Fibroblast of lung (primary cell): ENCODE results near the gene SRD5A2. TPM values are rescaled to one million over a fixed set of nuclear protein-coding genes. Genes with fewer than 3 reads are reported as not detected.
A peak's percentile ranks its signal among the peaks of the same experiment; 100 is the strongest.

Source experiments
- DNase-seq, 2 donors: peaks; one replicate each; pipeline versions ENCODE4 v3.0.0 to v3.0.0-alpha.2; 2010; ENCODE audit warnings: low read depth in 2 of 2
- H2AFZ ChIP-seq: 2 replicates; pipeline ENCODE4 v1.5.1; 2012; ENCODE audit warnings: low read length, control low read depth, inconsistent platforms
- H3K27ac ChIP-seq: 2 replicates; pipeline ENCODE4 v1.5.1; 2011; ENCODE audit warnings: low read length, control low read depth; ENCODE audit not compliant: insufficient read depth
- H3K27me3 ChIP-seq: 2 replicates; pipeline ENCODE4 v1.5.1; 2011; ENCODE audit warnings: mild to moderate bottlenecking, low read length; ENCODE audit not compliant: control insufficient read depth, insufficient read depth
- H3K36me3 ChIP-seq: 2 replicates; pipeline ENCODE4 v1.5.1; 2011; ENCODE audit warnings: low read length; ENCODE audit not compliant: control insufficient read depth, insufficient read depth
- H3K4me1 ChIP-seq: 2 replicates; pipeline ENCODE4 v1.5.1; 2011; ENCODE audit warnings: low read length; ENCODE audit not compliant: control insufficient read depth, insufficient read depth; ENCODE audit errors: extremely low read depth
- H3K4me2 ChIP-seq: 2 replicates; pipeline ENCODE4 v1.5.1; 2011; ENCODE audit warnings: low read length, control low read depth; ENCODE audit not compliant: insufficient read depth; ENCODE audit errors: extremely low read depth
- H3K4me3 ChIP-seq, 4 experiments: fragments of 200-600 bp in 1 of 4; sonication (generic) in 1 of 4; replicated peaks in 1 of 4; 2 replicates each; pipeline ENCODE4 v1.5.1; 2011 to 2016; ENCODE audit warnings: low read length in 4 of 4, low read depth in 3 of 4, mild to moderate bottlenecking in 3 of 4, control low read depth in 2 of 4, inconsistent platforms in 1 of 4, mixed read lengths in 1 of 4; ENCODE audit not compliant: insufficient read depth in 1 of 4; ENCODE audit errors: control extremely low read depth in 1 of 4
- H3K79me2 ChIP-seq: 2 replicates; pipeline ENCODE4 v1.5.1; 2012; ENCODE audit warnings: mild to moderate bottlenecking, low read length, inconsistent platforms; ENCODE audit not compliant: control insufficient read depth, insufficient read depth
- H3K9ac ChIP-seq: 2 replicates; pipeline ENCODE4 v1.5.1; 2011; ENCODE audit warnings: mild to moderate bottlenecking, low read length, control low read depth; ENCODE audit not compliant: insufficient read depth
- H3K9me3 ChIP-seq: 2 replicates; pipeline ENCODE4 v1.5.1; 2012; ENCODE audit warnings: low read depth, low read length; ENCODE audit not compliant: control insufficient read depth, insufficient read depth
- H4K20me1 ChIP-seq: 2 replicates; pipeline ENCODE4 v1.5.1; 2011; ENCODE audit warnings: low read length; ENCODE audit not compliant: control insufficient read depth, insufficient read depth; ENCODE audit errors: extremely low read depth
- EZH2 ChIP-seq: IDR thresholded peaks from 2 replicates; pipeline ENCODE4 v1.5.1; 2012; ENCODE audit warnings: low read length, control low read depth, mild to moderate bottlenecking; ENCODE audit errors: missing control alignments
- polyA plus RNA-seq, 2 donors: library from polyadenylated mRNA; depleted of rRNA in 1 of 2; stranded (reverse) in 1 of 2; unstranded in 1 of 2; fragments of >200 nt; gene quantifications; 2 replicates each; pipeline ENCODE4 v1.2.1, GENCODE V29; 2011 to 2012; ENCODE audit warnings: missing spikeins in 1 of 2
- total RNA-seq: library from RNA; depleted of rRNA; stranded (reverse); fragments of >200 nt; gene quantifications from 2 replicates; pipeline ENCODE4 v1.2.1, GENCODE V29; 2014
- TF ChIP-seq, protein P1 (sequence below), 2 donors: IDR thresholded peaks in 1 of 2; conservative IDR thresholded peaks in 1 of 2; 1 replicate in 1 of 2; 2 replicates in 1 of 2; pipeline ENCODE4 v1.5.1; 2011 to 2012; ENCODE audit warnings: low read length in 2 of 2, control low read depth in 1 of 2, inconsistent platforms in 1 of 2, low read depth in 1 of 2, mild to moderate bottlenecking in 1 of 2

SRD5A2 gene
- total and polyA plus RNA-seq, 2 donors (not counting 1 experiment from before 2014, with no cell fraction given) = not detected

DNA sequence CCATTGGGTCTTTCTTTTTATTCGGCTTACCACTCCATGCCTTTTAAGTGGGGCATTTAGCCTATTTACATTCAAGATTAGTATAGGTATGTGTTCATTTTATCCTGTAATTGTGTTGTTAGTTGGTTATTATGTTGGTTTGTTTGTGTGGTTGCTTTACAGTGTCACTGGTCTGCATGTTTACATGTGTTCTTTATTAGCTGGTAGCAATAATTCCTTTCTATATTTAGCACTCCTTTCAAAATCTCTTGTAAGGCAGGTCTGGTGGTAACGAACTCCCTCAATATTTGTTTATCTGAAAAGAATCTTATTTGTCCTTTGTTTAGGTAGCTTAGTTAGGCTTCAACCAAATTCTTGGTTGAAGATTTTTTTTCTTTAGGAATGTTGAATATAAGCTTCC, 97.5 kb downstream of the SRD5A2 start:
- H3K27ac ChIP-seq = no peak overlapping the region
- no peaks in the 10 kb centered on the region for H3K4me1 ChIP-seq
- no peak overlapping the region for H2AFZ ChIP-seq
- H3K9ac ChIP-seq = no peak overlapping the region
- no peaks in the 10 kb centered on the region for H3K27me3 ChIP-seq
- no peak overlapping the region for H3K4me2 ChIP-seq
- no peaks in the 10 kb centered on the region for H4K20me1 ChIP-seq
- H3K36me3 ChIP-seq = no peaks in the 10 kb centered on the region
- TF ChIP-seq EZH2 = no peak
- TF ChIP-seq, protein P1, sequence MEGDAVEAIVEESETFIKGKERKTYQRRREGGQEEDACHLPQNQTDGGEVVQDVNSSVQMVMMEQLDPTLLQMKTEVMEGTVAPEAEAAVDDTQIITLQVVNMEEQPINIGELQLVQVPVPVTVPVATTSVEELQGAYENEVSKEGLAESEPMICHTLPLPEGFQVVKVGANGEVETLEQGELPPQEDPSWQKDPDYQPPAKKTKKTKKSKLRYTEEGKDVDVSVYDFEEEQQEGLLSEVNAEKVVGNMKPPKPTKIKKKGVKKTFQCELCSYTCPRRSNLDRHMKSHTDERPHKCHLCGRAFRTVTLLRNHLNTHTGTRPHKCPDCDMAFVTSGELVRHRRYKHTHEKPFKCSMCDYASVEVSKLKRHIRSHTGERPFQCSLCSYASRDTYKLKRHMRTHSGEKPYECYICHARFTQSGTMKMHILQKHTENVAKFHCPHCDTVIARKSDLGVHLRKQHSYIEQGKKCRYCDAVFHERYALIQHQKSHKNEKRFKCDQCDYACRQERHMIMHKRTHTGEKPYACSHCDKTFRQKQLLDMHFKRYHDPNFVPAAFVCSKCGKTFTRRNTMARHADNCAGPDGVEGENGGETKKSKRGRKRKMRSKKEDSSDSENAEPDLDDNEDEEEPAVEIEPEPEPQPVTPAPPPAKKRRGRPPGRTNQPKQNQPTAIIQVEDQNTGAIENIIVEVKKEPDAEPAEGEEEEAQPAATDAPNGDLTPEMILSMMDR (conservative IDR thresholded peaks at IDR 0.05 in 1 of 2, IDR thresholded peaks at IDR 0.05 in 1 of 2; ENCODE audit: low read depth in 1 of 2, low read length in 2 of 2) = no peak
- no peaks in the 10 kb centered on the region for H3K79me2 ChIP-seq
- no peak for DNase-seq
- no peaks in the 10 kb centered on the region for H3K9me3 ChIP-seq
- no peak overlapping the region for H3K4me3 ChIP-seq

DNA sequence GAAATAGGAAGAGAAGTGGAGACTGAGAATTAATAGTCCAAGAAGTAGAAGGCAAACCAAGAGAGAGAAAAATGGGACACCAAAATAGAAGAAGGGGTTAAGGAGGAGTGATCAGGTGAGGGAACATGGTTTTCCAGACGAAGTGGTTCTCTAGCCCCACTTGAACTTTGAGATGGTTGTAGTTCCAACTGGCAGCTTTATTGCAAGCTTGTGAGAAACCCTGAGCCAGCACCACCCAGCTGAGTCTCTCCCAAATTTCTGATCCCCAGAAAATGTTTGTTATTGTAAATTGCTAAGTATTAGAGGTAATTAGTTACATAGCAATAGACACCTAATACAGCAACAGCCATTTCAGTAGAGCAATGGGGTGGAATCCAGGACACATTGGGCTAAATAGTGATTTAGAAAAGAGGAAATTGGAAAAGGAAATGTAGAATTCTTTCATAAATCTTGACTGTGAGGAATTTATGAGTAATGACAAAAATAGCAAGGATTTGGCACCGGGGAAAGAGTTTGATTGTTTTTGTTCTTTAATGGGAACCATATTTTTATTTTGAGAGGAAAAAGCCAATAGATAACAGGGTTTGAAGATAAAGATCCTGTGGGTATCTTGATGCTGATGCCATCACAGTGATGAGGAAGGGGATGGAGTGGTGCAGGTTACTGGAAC, 104.1 kb downstream of the SRD5A2 start:
- H3K4me2 ChIP-seq = no peak overlapping the region
- H2AFZ ChIP-seq = no peak overlapping the region
- H3K4me3 ChIP-seq = no peak overlapping the region
- TF ChIP-seq, protein P1 (conservative IDR thresholded peaks at IDR 0.05 in 1 of 2, IDR thresholded peaks at IDR 0.05 in 1 of 2; ENCODE audit: low read depth in 1 of 2, low read length in 2 of 2) = no peak
- no peaks in the 10 kb centered on the region for H3K79me2 ChIP-seq
- H3K27me3 ChIP-seq = no peaks in the 10 kb centered on the region
- no peaks in the 10 kb centered on the region for H3K9me3 ChIP-seq
- peak; percentile 8 to 27 for DNase-seq
- H3K4me1 ChIP-seq = peaks cover 5% of the 10 kb centered on the region
- no peaks in the 10 kb centered on the region for H3K36me3 ChIP-seq
- H3K27ac ChIP-seq = peak overlapping the region; percentile 3
- H4K20me1 ChIP-seq = no peaks in the 10 kb centered on the region
- no peak overlapping the region for H3K9ac ChIP-seq

DNA sequence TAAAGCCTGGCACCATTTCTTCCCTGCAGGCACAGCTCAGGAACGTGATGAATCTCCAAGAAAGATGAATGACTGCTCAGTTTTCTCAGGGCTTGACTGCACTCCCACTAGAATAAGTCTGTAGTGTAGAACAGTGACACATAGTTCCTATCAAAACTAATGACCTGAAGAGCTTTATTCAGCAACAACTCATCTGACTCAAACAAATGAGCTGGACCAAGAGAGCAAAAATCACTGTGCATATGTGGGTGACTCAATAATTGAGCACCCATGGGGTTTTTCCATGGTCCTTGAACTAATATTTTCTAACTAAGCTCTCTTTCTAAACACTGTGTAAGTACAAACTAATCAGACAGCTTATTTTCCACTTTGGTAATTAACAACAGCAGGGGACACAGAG, 105.0 kb downstream of the SRD5A2 start:
- Histone ChIP-seq H3K36me3 (no peaks in the 10 kb centered on the region), H3K79me2 (no peaks in the 10 kb centered on the region), H2AFZ (no peak overlapping the region), H3K27me3 (no peaks in the 10 kb centered on the region), H3K4me3 (no peak overlapping the region), H3K9ac (no peak overlapping the region), H4K20me1 (no peaks in the 10 kb centered on the region), H3K27ac (no peak overlapping the region), H3K4me1 (peaks cover 5% of the 10 kb centered on the region), H3K4me2 (no peak overlapping the region), H3K9me3 (no peaks in the 10 kb centered on the region)
- DNase-seq = peak; percentile 12 to 61
- no peak for TF ChIP-seq EZH2
- TF ChIP-seq, protein P1 (conservative IDR thresholded peaks at IDR 0.05 in 1 of 2, IDR thresholded peaks at IDR 0.05 in 1 of 2; ENCODE audit: low read depth in 1 of 2, low read length in 2 of 2) = no peak
